ELF-1 (cell line): ENCODE data around the gene EIPR1.
"Not testable (repeated sequence)": the region's sequence is repeated elsewhere in the genome, so short reads cannot be mapped to it uniquely, and the experiment has no call there.

Experiments used
- DNase-seq: peaks from one replicate; pipeline ENCODE4 v3.0.0-alpha.2; 2016; ENCODE audit warnings: low read depth, low spot score

EIPR1 gene

DNA sequence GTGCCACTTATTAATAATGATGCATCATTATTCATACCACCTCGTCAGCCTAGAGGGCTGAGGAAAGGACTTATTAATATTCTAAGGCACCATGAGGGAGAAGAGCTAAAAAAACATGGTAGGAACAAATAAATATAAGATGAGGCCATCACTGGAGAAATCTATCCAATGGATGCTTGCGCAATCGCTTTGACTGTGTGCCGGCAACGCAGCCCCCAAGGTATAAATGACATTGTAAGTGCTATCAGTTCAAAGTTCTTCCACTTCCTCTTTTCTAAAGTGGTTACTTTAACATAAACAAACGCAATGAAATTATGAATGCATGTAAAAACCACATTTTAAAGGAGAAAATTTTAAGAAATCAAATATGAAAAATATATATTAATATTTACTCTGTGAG, 164.6 kb downstream of the EIPR1 start:
- no peak for DNase-seq

DNA sequence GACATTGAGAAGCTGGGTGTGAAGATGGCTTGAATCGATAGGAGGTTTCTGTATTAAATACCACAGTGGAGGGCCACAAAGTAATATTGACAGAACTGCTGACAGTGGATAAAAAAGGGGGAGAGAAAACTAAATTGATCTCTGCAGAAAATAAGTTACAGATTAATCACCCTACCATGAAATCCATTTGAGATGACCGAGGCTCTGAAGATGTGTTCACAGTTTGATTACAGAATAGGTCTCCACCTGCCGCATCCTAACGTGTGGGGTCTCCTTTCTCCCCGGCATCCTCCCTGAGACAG, 165.6 kb downstream of the EIPR1 start:
- no peak for DNase-seq

DNA sequence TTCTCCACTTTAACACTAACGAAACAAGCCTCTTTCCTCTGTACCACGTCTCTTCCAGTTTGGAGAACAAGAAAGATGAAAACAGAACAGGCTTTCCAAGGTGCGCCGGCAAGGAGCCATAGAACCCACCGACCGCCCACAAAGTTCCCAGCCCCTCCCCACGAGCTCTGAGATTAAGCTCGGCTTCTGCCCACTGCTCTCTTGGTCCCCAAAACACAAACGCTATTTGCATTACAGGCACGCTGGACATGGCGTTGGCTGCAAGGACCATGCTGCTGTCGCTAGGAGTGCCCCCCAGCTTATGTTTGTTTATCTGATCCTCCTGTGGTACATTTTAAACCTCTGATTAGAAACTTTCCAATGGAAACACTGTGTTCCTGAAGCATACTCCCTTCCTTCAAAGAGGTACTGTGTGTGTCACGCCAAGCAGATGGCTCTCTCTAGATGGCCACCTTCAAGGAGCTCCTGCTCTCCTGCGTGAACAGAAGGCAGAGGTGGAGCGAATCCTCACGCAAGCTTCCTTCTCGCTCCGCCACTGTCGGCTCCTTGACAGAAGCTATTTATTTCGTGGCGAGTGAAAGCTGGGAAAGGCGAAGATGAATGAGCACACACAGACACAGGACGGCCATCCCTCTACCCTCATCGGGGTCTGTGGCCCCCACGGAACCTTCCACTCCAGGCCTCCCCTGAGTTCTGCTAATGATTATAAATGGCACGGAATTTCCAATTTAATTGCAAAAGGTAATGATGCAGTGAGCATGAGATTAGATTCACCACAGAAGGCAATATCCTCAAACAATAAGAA, 166.2 kb downstream of the EIPR1 start:
- DNase-seq = no peak

DNA sequence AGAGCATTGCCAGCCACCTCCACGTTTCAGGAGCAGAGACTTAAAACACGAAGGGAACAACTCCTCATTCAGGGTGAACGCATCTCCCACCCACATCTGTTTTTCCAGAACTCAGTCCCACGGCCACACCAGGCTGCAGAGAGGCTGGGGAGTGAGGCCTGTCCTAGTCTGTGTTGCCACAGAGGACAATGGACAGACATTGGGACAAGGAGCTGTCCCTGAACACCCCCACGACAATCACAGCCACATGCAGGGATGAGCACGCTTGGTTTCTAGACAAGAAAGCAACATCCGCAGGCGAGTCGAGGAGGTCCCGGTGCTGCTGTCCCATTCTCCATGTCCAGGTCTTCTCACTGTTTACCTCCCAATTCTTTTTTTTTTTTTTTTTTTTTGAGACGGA, 167.4 kb downstream of the EIPR1 start:
- DNase-seq = no peak

DNA sequence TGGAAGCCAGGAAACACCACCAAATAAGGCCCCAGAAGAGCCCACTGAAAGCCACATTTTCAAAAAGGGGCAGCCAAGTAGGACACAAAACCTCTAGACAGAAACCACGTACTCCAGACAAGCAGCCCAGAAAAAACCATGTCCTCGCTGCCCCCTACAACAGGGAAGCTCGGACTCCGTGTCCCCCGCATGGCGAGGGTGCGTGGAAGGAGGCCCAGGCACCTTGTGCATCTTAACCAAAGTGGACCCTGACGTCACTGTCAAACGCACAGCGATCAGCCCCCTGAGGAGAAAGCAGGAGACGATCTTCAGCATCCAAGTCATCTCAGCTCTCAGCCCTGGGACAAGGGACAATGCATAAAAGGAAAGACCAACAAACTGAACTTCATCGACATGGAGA, 168.4 kb downstream of the EIPR1 start:
- DNase-seq = no peak

DNA sequence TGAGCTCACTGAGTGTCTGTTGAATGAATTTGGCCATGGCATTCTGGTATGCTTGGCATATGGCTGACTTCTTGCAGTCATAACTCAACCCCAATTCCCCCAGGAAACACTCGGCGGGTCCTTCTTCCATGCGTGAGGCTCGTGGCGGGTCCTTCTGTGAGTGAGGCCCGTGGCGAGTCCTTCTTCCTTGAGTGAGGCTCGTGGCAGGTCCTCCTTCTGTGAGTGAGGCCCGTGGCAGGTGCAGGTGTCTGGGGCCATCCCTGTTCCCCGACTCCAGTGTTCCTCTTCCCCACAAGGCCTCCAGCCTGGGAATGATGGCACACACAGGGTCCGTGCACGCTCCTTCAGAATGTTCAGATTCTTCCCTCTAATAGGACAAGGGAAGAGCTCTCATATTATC, 169.0 kb downstream of the EIPR1 start:
- no peak for DNase-seq

DNA sequence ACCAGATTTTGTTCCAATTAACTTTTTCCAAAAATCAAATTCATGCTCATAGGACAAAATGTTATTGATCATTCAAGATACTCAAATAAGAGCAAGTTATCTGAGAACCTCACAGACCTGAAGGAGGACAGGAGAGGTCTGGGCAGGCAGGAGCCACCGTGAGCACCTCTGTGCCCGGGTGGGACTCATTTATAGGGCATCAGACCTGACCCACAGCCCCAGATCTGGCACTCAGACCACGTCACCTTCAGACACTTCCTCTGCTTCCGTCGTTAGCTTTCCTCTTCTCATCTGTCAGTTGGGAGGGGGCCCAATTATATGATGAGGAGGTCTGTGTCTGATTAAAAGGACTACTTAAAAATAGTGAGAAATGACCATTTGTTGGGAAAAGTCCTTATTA, 169.4 kb downstream of the EIPR1 start:
- DNase-seq = no peak

DNA sequence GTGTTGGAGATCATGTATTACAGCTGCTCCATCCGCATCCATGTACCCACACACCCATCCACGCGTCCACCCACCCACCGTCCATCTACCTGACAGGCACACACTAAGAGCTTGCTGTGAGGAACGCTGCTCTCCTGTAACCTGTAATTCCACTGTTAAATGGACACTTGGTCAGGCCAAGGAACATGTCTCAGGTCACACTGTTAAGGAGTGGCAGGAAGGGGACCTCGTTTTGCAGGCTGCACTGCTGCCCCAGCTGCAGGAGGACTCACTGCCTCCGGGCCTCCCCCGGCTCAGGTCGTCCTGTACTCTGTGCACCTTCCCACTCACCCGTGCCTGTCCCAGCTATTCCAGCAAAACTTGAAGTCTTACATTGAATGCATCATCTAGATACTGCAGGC, 170.5 kb downstream of the EIPR1 start:
- no peak for DNase-seq

DNA sequence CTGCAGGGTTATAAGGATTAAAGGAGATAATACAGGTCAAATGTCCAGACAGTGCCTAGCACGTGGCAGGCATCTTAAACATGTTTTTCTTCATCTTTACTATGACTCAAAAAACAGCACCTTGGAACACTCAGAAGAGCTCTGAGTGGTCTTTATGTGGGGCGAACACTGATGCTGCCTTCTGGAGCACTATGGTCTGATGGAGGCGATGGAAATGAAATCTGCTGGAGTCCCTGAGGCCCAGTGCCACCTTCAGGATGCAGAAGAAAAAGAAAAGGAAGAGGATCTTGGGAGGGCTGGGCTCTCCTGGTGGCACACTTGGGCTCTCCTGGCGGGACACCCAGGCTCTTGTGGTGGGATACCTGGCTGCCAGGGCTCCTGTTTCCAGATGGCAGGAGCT, 171.8 kb downstream of the EIPR1 start:
- no peak for DNase-seq

DNA sequence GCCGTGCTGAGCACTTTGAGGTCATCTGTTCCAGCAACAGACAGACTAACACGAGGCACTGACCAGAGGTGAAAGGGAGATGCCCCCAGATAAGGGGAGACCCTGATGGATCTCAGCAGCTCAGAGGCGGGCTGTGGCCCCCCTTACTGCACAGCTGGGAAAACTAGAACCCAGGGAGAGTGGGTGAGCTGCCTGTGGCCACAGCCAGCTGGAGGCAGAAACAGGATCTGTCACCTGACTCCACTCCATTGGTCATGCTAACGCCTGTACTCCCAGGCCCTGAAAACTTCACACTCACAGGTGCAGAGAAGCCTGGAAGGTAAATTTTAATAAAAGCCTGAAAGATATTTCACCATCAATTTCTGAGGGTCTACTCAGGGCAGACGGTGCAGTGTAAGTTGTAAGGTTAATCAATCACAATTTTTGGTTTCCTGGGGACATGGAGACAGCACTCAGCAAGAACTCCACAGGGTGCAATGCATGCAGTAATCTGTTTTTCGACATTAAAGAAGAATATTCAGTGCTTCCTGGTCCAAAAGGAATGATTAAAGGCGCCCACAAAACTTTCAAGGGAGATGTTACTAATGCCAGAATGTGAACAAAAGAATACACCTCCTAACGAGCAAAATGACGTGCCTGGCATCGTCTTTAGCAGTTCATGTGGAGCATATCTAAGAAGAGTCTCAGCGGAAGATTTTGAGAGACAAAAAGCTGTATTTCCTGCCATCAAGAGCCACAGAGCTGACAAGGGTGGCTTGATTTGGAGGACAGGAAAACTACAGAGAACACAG, 173.4 kb downstream of the EIPR1 start:
- DNase-seq = no peak

DNA sequence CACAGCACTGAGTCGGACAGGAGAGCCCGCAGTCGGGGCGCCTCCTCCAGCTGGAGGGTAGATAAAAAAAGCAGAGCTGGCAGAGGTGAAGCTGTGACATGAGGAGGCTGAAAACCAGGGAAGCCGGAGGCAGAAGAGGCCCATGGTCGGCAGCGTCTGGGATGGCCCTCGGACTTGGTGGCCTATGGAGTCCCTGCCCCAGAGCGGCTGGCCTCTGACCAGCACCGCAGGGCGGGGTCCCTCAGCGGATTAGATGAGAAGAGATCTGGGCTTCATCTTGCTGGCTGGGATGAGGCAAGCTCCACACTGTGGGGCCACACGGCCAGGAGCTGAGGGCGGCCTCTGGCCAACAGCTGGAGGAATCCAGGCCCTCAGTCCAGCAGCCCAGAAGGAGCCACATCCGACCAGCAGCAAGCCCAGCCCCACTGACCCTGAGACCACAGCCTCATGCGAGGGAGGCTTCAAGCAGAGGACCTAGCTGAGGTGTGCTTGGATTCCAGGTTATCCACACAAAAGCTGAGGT, 174.1 kb downstream of the EIPR1 start:
- DNase-seq = no peak

DNA sequence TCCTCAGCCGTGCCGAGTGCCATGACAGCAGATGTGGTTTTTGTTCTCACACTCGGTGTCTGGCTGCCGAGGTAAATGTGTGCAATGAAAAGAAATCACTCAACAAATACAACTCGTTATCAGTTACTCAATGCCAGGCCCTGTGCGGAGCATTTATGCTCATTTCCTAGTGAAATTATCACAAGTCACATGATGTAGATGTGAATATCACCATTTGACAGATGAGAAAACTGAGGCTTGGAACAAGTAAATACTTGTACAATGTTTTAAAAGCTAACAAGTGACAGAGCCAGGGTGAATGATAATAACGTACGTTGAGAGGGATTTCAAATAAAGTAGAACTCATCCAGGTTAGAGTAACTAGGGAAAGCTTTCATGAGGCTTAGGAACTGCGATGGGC, 174.7 kb downstream of the EIPR1 start:
- no peak for DNase-seq

DNA sequence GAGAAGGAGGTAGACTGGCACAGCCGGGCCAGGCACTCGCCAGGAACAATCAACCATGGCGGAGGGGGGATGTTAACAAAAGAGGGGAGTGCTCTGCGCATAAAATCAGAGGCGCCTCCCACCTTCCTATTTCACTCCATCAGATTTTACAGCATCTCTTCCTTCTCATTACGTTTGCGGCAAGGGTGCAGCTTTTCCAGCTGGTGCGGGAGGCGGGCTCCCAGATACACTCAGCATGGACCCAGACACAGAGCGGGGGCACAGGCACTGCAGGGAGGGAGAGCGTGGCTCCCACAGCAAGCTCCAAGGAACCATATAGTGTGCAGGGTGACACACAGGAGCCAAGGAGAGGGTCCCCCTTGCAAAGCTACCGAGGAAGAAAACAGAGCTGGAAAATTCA, 176.3 kb downstream of the EIPR1 start:
- no peak for DNase-seq

DNA sequence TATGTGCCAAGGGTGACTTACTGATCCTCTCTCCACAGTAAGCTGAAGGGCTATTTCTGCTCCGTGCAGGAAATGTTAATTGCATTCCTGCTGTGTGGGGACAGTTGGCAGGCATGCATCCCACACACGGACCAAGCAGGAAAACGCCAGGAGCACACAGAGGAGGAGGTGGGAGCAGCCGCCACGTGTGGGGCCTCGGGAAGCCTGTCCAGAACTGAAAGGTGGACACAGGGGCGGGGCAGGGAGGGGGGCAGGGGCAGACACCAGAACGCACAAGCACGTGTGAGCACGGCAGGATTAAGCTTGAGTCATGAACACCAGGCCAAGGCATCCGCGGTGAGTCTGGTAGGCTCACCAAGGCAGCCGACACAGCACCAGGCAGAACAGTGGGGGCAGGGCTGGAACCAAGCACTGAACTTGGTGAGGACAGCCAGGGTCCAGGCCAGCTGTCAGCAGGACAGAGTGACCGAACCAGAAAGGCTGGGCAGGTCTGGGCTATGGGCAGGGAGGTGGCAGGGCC, 177.1 kb downstream of the EIPR1 start:
- DNase-seq = no peak

DNA sequence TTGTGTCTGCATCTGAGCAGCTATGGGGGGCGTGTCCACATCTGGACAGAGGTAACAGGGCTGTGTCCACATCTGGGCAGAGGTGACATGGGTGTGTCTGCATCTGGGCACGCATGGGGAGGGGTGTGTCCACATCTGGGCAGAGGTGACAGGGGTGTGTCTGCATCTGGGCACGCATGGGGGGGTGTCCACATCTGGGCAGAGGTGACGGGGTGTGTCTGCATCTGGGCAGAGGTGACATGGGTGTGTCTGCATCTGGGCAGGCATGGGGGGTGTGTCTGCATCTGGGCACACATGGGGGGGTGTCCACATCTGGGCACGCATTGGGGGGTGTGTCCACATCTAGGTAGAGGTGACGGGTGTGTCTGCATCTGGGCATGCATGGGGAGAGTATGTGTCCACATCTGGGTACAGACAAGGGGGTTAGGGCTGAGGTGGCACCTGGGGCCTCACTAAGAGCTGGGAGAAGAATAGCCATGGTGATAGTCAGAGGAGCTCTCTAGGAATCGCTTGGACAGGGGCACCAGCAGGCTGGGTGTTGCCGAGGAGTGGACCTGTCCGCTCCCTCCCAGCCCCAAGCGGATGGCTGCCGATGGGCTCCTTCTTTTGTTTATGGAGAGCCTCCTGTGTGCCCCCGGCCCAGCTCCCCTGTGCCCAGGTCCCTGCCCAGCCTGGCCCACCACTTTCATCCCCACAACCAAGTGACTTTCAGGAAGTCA, 177.8 kb downstream of the EIPR1 start:
- DNase-seq = no peak

DNA sequence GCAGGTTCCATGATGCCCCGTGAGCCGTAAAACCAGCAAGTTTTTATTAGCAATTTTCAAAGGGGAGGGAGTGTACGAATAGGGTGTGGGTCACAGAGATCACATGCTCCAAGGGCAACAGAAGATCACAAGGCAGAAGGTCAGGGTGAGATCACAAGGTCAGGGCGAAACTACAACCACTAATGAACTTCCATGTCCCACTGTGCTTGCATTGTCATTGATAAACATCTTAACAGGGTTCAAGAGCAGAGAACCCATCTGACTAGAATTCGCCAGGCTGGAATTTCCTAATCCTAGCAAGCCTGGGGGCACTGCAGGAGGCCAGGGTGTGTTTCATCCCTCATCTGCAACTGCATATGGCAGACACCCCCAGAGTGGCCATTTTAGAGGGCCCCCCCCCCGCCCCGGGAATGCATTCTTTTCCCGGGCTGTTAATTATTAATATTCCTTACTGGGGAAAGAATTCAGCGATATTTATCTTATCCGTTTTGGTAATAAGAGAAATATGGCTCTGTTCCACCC, 178.9 kb downstream of the EIPR1 start:
- not testable (repeated sequence) for DNase-seq

DNA sequence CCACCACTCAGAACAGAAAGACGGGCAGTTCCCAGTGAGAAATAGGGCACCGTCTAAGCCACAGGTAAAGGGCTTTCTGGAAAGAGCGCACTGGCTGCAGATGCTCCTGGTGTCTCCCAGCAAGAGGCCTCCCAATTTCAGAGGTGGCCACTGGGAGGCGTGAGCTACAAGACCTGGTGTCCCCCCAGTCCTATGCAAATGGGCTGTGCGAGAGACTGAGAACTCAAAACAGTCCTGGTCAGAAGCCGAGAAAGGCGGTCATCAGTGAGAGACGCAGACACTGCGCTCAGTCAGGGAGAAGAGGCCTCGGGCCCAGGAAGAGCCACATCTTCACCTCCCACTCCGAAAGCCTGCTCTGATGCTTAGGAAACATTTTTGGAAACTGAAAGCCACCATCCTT, 179.5 kb downstream of the EIPR1 start:
- peak; percentile 81 for DNase-seq

DNA sequence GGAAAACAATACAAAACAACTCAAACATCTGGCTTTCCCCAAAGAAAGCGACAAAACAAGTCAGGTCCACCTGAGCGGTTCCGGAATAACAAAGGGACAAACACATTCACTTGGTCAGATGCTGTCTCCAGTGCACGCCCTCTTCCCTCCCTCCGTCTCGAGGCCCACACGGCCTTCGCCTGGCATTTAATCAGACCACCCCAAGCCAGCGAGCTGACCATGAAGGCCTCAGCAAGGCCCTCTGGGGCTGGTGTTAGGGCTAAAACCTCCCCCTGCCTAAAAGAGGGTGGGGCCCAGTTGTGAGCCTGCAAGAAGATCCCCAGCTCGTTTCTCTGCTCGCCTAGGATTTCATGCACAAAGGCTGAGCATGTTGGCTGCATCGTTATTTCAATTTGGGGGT, 180.3 kb downstream of the EIPR1 start:
- no peak for DNase-seq

DNA sequence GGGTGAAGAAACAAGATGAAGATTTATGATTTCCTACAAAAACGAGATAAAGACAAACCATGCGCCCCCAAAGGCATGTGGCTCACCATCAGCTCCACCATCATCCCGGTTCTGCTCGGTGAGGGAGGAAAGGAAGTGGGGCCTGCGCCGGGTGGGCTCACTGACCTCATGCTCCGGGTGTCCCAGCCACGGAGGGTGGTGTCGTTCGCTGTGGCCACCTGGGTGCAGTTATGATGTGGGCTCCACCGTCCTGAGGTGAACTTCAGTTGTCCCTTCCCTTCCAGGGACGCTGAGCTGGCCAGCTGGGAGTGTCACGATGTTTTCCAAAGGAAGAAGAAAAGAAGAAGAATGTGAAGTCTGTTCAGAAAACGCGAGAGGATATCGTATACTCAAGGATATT, 180.9 kb downstream of the EIPR1 start:
- DNase-seq = no peak

DNA sequence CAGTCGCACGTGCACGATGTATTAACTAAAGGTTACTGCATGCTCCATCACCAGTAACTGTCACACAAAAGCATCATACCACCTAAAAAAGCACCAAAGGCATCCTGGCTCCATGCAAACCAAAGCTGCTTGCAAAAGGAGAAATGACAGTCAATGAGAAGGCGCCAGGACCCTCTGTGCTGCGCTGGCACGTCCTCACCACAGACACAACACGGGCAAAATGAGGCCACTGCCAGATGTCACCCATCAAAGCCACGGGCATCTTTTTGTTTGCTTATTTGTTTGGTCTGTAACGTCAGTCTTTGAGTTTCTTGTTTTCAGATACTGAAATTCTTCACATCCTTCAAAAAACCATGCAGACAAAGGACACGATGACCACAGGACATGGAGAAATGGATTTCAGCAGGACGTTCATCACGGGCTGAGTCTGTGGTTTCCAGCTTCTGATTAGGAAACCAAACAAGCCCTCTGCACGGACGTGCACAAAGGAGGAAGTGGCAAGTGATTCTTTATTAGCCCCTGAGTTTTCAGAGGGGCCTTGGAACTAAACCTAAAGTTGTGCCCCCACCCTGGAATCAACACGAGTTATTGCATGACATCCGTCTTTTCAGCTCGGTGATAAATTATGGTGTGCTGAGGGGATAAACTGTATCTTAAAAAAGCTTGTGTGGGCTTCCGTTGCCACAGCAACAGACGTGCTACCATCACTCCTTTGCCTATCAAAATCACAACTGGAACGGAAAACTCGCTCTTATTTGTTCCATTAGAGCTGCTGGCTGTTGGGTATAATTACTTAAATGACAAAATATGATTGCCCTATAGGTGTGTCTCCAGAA, 181.8 kb downstream of the EIPR1 start:
- DNase-seq = no peak

DNA sequence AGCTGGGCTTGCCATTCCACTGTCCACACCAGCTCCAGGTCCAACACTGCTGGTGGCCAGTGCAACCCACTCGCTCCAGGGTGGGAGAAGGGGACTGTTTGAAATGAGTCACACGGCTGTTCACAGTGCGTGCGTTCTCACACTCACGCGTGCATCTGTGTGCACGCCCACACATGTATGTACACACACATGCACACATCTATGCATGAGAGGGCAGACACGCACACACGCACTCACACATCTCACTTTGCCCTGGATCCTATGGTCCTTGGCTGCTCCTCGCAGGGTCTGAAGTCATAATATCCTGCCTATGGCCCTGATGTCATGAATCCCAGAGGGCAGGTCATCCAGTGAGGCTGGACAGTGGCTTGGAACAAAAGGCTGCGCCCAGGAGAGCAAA, 182.8 kb downstream of the EIPR1 start:
- DNase-seq = no peak
